H9 (cell line): Measurements from ENCODE around the gene CBLB. TPM values are rescaled to one million over a fixed set of nuclear protein-coding genes. Genes with fewer than 3 reads are reported as not detected.

Experiments
- DNase-seq: peaks from one replicate; pipeline ENCODE4 v3.0.0-alpha.2; 2017
- H2AFZ ChIP-seq: one replicate; pipeline ENCODE4 v1.6.1; 2013; ENCODE audit warnings: mild to moderate bottlenecking, low read length, control low read depth, moderate library complexity
- H2AK5ac ChIP-seq: 2 replicates; pipeline ENCODE4 v1.6.1; 2013; ENCODE audit warnings: low read length, control low read depth, mixed read lengths; ENCODE audit not compliant: insufficient read length
- H2BK120ac ChIP-seq: one replicate; pipeline ENCODE4 v1.6.1; 2013; ENCODE audit warnings: low read depth, mild to moderate bottlenecking, low read length, control low read depth, inconsistent platforms; ENCODE audit not compliant: poor library complexity, severe bottlenecking
- H2BK12ac ChIP-seq: 2 replicates; pipeline ENCODE4 v1.6.1; 2013; ENCODE audit warnings: low read length, control low read depth, mixed read lengths, low read depth; ENCODE audit not compliant: insufficient read length
- H2BK15ac ChIP-seq: 2 replicates; pipeline ENCODE4 v1.6.1; 2013; ENCODE audit warnings: low read depth, low read length, control low read depth
- H2BK20ac ChIP-seq: one replicate; pipeline ENCODE4 v1.6.1; 2013; ENCODE audit warnings: low read depth, mild to moderate bottlenecking, low read length, control low read depth, inconsistent platforms; ENCODE audit not compliant: poor library complexity, severe bottlenecking
- H2BK5ac ChIP-seq: 2 replicates; pipeline ENCODE4 v1.6.1; 2013; ENCODE audit warnings: low read length, control low read depth, mixed read lengths; ENCODE audit not compliant: insufficient read length
- H3K14ac ChIP-seq: 2 replicates; pipeline ENCODE4 v1.6.1; 2013; ENCODE audit warnings: low read length, control low read depth; ENCODE audit not compliant: insufficient read depth
- H3K18ac ChIP-seq: 2 replicates; pipeline ENCODE4 v1.6.1; 2013; ENCODE audit warnings: low read depth, mild to moderate bottlenecking, mixed read lengths, low read length, control low read depth; ENCODE audit not compliant: insufficient read length
- H3K23ac ChIP-seq: 2 replicates; pipeline ENCODE4 v1.6.1; 2013; ENCODE audit warnings: low read length, control low read depth, mixed read lengths, low read depth; ENCODE audit not compliant: insufficient read length
- H3K23me2 ChIP-seq: 2 replicates; pipeline ENCODE4 v1.6.1; 2013; ENCODE audit warnings: low read depth, mild to moderate bottlenecking, mixed read lengths, low read length, control low read depth; ENCODE audit not compliant: insufficient read length, poor library complexity, severe bottlenecking
- H3K27ac ChIP-seq: 2 replicates; pipeline ENCODE4 v1.5.1; 2013; ENCODE audit warnings: low read length, control low read depth, mixed read lengths, low read depth; ENCODE audit not compliant: insufficient read length
- H3K27me3 ChIP-seq: 2 replicates; pipeline ENCODE4 v1.6.1; 2013; ENCODE audit warnings: low read length, control low read depth, inconsistent platforms; ENCODE audit not compliant: insufficient read depth
- H3K4ac ChIP-seq: 2 replicates; pipeline ENCODE4 v1.6.1; 2013; ENCODE audit warnings: low read depth, mild to moderate bottlenecking, control low read depth, inconsistent platforms, low read length, moderate library complexity
- H3K4me1 ChIP-seq: 2 replicates; pipeline ENCODE4 v1.6.1; 2013; ENCODE audit warnings: low read length, control low read depth, inconsistent platforms; ENCODE audit not compliant: insufficient read depth
- H3K4me2 ChIP-seq: 2 replicates; pipeline ENCODE4 v1.6.1; 2013; ENCODE audit warnings: low read length, control low read depth, mixed read lengths; ENCODE audit not compliant: insufficient read length, insufficient read depth
- H3K56ac ChIP-seq: 2 replicates; pipeline ENCODE4 v1.6.1; 2013; ENCODE audit warnings: low read depth, mild to moderate bottlenecking, mixed read lengths, low read length, control low read depth; ENCODE audit not compliant: insufficient read length
- H3K79me1 ChIP-seq: 2 replicates; pipeline ENCODE4 v1.6.1; 2013; ENCODE audit warnings: low read depth, mild to moderate bottlenecking, moderate library complexity, low read length, control low read depth, inconsistent platforms; ENCODE audit not compliant: insufficient read depth, poor library complexity, severe bottlenecking
- H3K79me2 ChIP-seq: 2 replicates; pipeline ENCODE4 v1.6.1; 2013; ENCODE audit warnings: low read length, control low read depth, inconsistent platforms; ENCODE audit not compliant: insufficient read depth
- H3K9ac ChIP-seq: 2 replicates; pipeline ENCODE4 v1.6.1; 2013; ENCODE audit warnings: low read length, control low read depth, mixed read lengths; ENCODE audit not compliant: insufficient read length; ENCODE audit errors: extremely low read depth
- H3K9me3 ChIP-seq: one replicate; pipeline ENCODE4 v1.6.1; 2013; ENCODE audit warnings: low read depth, low read length, inconsistent platforms; ENCODE audit not compliant: control insufficient read depth
- H3T11ph ChIP-seq: one replicate; pipeline ENCODE4 v1.6.1; 2013; ENCODE audit warnings: mild to moderate bottlenecking, low read length, control low read depth, inconsistent platforms
- H4K20me1 ChIP-seq: one replicate; pipeline ENCODE4 v1.6.1; 2013; ENCODE audit not compliant: control insufficient read depth, insufficient read length, insufficient read depth
- H4K5ac ChIP-seq: 2 replicates; pipeline ENCODE4 v1.6.1; 2013; ENCODE audit warnings: low read depth, mild to moderate bottlenecking, mixed read lengths, low read length, control low read depth; ENCODE audit not compliant: insufficient read length
- H4K8ac ChIP-seq: replicated peaks from 2 replicates; pipeline ENCODE4 v1.6.1; 2013; ENCODE audit warnings: low read length, control low read depth, mixed read lengths, low read depth; ENCODE audit not compliant: insufficient read length
- H4K91ac ChIP-seq: 2 replicates; pipeline ENCODE4 v1.6.1; 2013; ENCODE audit warnings: low read depth, mild to moderate bottlenecking, moderate library complexity, mixed read lengths, low read length, control low read depth; ENCODE audit not compliant: insufficient read length
- H3K27ac Mint-ChIP-seq, 3 experiments: 2 replicates in 2 of 3; 3 replicates in 1 of 3; pipeline ENCODE4 v1.8.0; 2020 to 2021; ENCODE audit warnings: mixed read lengths in 3 of 3, mild to moderate bottlenecking in 1 of 3, moderate library complexity in 1 of 3
- H3K27me3 Mint-ChIP-seq: 2 replicates; pipeline ENCODE4 v1.8.0; 2021; ENCODE audit warnings: low read depth, mild to moderate bottlenecking, moderate library complexity, mixed read lengths
- H3K36me3 Mint-ChIP-seq, 3 experiments: 2 replicates in 2 of 3; 3 replicates in 1 of 3; pipeline ENCODE4 v1.8.0; 2020 to 2021; ENCODE audit warnings: low read depth in 3 of 3, mixed read lengths in 3 of 3; ENCODE audit not compliant: insufficient read depth in 1 of 3
- H3K4me1 Mint-ChIP-seq, 2 experiments: 2 replicates each; pipeline ENCODE4 v1.8.0; 2020; ENCODE audit warnings: mixed read lengths in 2 of 2
- H3K4me3 Mint-ChIP-seq, 2 experiments: 2 replicates in 1 of 2; 3 replicates in 1 of 2; pipeline ENCODE4 v1.8.0; 2020 to 2021; ENCODE audit warnings: mild to moderate bottlenecking in 2 of 2, mixed read lengths in 2 of 2, moderate library complexity in 1 of 2
- H3K9me3 Mint-ChIP-seq, 2 experiments: 2 replicates in 1 of 2; 3 replicates in 1 of 2; pipeline ENCODE4 v1.8.0; 2020; ENCODE audit warnings: mild to moderate bottlenecking in 2 of 2, mixed read lengths in 2 of 2, moderate library complexity in 1 of 2
- total RNA-seq: library from RNA; stranded (reverse); gene quantifications from 2 replicates; pipeline ENCODE4 v1.2.1, GENCODE V29; 2021
- TF ChIP-seq, protein P1 (sequence below): fragments of 200-600 bp; sonication (generic); conservative IDR thresholded peaks from 3 replicates; pipeline ENCODE4 v1.8.0; 2021; ENCODE audit warnings: antibody characterized with exemption, mild to moderate bottlenecking

The CBLB gene
- total RNA-seq, 1 experiment from 2014 or later, result 25.7 TPM

DNA sequence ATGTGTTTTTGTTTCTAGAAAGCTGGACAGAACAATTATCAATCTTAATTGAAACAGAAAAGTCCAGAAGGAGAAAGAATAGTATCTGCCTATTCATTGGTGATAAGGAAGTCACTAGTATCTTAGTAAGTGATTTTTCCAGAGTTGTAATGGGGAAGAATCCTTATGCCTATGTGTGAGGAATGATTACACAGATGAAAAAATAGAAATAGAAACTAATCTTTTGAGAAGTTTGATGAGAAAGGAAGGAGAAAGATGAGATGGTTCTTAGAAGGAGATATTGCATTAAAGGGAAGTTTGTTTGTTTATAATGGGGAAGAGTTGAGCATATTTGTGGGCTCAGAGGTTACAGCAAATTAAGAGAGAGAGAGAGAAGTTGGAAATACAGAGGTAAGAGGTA lies 42.7 kb upstream of the CBLB start:
- TF ChIP-seq, protein P1, sequence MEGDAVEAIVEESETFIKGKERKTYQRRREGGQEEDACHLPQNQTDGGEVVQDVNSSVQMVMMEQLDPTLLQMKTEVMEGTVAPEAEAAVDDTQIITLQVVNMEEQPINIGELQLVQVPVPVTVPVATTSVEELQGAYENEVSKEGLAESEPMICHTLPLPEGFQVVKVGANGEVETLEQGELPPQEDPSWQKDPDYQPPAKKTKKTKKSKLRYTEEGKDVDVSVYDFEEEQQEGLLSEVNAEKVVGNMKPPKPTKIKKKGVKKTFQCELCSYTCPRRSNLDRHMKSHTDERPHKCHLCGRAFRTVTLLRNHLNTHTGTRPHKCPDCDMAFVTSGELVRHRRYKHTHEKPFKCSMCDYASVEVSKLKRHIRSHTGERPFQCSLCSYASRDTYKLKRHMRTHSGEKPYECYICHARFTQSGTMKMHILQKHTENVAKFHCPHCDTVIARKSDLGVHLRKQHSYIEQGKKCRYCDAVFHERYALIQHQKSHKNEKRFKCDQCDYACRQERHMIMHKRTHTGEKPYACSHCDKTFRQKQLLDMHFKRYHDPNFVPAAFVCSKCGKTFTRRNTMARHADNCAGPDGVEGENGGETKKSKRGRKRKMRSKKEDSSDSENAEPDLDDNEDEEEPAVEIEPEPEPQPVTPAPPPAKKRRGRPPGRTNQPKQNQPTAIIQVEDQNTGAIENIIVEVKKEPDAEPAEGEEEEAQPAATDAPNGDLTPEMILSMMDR, result no peak
- Histone ChIP-seq H3K4ac (no peak overlapping the region), H3K27ac (no peak overlapping the region), H3K27me3 (no peaks in the 10 kb centered on the region), H2BK20ac (no peak overlapping the region), H3K14ac (no peak overlapping the region), H3K79me2 (no peaks in the 10 kb centered on the region), H3K4me1 (no peaks in the 10 kb centered on the region), H4K8ac (no peak overlapping the region), H3K9me3 (no peaks in the 10 kb centered on the region), H3K23ac (no peak overlapping the region), H2AK5ac (no peak overlapping the region), H4K5ac (no peak overlapping the region), H4K20me1 (no peaks in the 10 kb centered on the region), H2BK15ac (no peak overlapping the region), H3K23me2 (no peaks in the 10 kb centered on the region), H3K79me1 (no peaks in the 10 kb centered on the region), H4K91ac (no peak overlapping the region), H3K4me2 (no peak overlapping the region), H3K18ac (no peak overlapping the region), H3T11ph (no peak overlapping the region), H3K9ac (no peak overlapping the region), H2BK5ac (no peak overlapping the region), H2AFZ (no peak overlapping the region), H2BK12ac (no peak overlapping the region), H2BK120ac (no peak overlapping the region), H3K56ac (no peak overlapping the region)
- Mint-ChIP-seq H3K9me3 (peaks cover 0 to 6% of the 10 kb centered on the region in 2 experiments; a peak in 2 of 5 replicates), H3K27me3 (no peaks in the 10 kb centered on the region), H3K36me3 (peaks cover 0 to 2% (median 0%) of the 10 kb centered on the region in 3 experiments; a peak in 2 of 7 replicates), H3K27ac (no peak overlapping the region), H3K4me1 (no peaks in the 10 kb centered on the region), H3K4me3 (no peak overlapping the region)
- DNase-seq, result no peak
